Fibroblast of lung (primary cell): Measurements from ENCODE around the gene DLG2.

Experiments
- CTCF ChIP-seq, 2 donors: IDR thresholded peaks in 1 of 2; conservative IDR thresholded peaks in 1 of 2; 1 replicate in 1 of 2; 2 replicates in 1 of 2; pipeline ENCODE4 v1.5.1; 2011 to 2012; ENCODE audit warnings: low read length in 2 of 2, control low read depth in 1 of 2, inconsistent platforms in 1 of 2, low read depth in 1 of 2, mild to moderate bottlenecking in 1 of 2
- EZH2 ChIP-seq: IDR thresholded peaks from 2 replicates; pipeline ENCODE4 v1.5.1; 2012; ENCODE audit warnings: low read length, control low read depth, mild to moderate bottlenecking; ENCODE audit errors: missing control alignments

GRCh38 chr11:85307366-85307765 lies 319.8 kb downstream of the DLG2 start:
- TF ChIP-seq CTCF (conservative IDR thresholded peaks at IDR 0.05 in 1 of 2, IDR thresholded peaks at IDR 0.05 in 1 of 2; ENCODE audit: low read depth in 1 of 2, low read length in 2 of 2) (no peak), EZH2 (no peak)
